Right hindlimb (tissue), 1 donor: ENCODE data around the gene JMJD4.
A peak's percentile ranks its signal among the peaks of the same experiment; 100 is the strongest.

Experiments used
- DNase-seq: peaks from one replicate; pipeline ENCODE4 v3.0.0-alpha.2; 2018

JMJD4 gene

GRCh38 chr1:227748496-227749182 is 13.5 kb upstream of the JMJD4 start:
- no peak for DNase-seq

DNA sequence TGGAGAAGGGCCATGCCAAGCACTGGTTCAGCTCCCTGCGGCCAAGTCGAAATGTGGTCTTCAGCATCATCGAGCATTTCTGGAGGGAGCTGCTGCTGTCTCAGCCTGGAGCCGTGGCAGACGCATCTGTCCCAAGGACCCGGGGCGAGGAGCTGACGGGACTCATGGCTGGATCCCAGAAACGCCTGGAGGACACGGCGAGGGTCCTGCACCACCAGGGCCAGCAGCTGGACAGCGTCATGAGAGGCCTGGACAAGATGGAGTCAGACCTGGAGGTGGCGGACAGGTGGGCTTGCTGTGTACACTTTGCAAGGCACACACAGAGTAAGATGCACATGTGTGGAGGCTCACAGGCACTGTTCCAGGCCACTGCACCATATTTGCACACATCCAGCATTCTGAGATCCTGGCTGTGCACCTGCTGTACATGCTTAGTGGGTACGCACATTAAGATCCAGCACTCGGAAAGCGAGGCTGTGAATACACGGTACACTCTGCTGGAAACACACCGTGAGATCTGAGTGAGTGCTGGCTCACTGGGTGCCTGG is 12.9 kb upstream of the JMJD4 start:
- DNase-seq = no peak

DNA sequence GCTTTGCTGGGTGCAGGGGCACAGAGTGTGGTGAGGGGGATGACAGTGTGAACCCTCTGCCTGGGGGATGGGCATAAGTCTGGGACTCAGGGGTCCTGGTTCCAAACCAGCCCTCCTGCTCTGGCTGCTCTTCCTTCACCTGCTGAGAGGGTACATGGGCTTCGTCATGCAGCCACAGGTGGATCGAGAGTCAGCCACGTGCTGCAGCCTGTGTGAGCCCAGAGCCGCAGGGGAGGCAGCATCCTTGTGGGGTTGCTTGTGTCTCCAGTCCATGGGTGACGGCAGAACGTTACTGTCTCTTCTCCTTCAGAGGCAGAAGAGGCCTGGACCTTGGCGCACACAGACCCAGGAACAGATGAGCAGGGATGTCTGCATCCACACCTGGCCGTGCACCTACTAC is 12.3 kb upstream of the JMJD4 start:
- DNase-seq = no peak

GRCh38 chr1:227746676-227747075 is 11.6 kb upstream of the JMJD4 start:
- DNase-seq = no peak

GRCh38 chr1:227745568-227746265 is 10.6 kb upstream of the JMJD4 start:
- no peak for DNase-seq

GRCh38 chr1:227744668-227745067 is 9.6 kb upstream of the JMJD4 start:
- DNase-seq = no peak

DNA sequence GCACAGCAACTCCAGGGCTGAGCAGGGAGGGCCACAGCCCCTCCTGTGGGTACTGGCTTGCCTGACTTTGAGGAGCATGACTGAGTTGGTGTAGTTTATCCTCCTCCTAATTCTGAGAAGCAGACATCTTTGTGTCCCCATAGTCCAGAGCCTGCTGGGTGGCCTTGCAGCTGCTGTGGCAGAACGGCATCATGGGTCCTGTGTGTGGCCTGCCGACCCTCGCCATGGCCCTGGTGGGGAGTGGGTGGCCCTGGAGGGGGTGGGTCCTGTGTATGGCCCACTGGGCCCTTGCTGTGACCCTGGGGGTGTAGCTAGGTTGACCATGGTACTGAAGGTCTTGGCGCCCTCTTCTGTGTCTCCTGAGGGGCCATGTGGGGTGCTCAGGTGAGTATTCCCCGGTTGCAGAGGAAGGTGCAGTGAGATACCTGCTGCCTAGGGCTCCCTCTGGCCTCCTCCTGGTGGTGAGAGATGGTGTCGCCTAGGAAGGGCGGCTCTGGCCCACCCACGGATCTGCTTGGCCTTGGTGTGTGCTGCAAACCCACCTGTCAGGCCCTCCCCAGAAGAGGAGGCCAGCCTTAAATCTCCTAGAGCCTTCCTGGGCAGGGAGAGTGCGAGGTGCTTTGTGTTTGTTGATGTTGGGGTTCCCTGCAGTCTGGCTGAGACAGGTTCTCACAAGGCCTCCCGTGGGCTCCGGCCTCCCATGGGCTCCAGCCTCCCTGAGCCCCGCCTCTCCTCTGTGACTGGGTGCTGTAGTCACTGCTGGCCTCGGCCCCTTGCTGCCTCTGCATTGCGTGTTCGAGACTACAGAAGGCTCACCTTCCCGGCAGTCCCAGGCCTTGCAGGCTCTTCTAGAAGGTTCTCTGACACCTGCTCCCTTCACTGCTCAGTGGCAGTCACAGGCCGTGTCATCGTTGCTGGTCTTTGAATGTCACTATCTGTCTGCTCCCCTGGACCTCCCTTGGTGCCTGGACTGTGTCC is 7.9 kb upstream of the JMJD4 start:
- peak; percentile 9 for DNase-seq

DNA sequence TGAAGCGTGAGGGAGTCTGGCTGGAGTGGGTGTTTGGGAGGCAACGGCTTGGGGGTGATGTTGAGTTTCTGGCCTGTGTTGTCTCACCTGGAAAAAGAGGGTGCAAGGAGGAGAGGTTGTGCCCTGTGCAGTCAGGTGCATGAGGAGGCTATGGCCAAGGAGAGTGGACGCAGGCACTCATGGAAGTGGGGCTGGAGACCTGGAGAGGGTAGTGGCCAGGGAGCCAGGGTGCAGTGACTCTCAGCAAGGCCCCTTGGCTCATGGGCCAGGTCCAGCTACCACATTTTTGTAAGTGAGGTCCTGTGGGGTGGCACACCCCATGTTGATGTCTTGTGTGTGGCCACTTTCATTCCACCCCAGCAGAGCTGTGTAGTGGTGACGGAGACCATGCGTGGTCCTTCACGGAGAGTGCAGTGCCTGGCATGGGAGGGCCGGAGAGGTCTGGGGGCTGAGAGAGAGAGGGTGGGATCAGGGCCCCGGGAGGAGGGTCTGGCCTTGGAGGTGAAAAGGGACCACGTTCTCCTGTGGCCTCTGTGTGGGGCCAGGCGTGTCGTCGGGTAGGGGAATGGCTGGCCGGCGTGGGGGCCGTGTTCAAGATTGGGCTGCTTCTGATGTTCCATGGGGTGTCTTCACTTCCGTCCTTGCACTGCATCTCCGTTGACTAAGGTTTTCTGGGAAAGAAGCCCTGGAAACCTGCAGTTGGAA is 6.2 kb upstream of the JMJD4 start:
- no peak for DNase-seq

GRCh38 chr1:227740401-227740960 is 5.4 kb upstream of the JMJD4 start:
- DNase-seq = no peak

DNA sequence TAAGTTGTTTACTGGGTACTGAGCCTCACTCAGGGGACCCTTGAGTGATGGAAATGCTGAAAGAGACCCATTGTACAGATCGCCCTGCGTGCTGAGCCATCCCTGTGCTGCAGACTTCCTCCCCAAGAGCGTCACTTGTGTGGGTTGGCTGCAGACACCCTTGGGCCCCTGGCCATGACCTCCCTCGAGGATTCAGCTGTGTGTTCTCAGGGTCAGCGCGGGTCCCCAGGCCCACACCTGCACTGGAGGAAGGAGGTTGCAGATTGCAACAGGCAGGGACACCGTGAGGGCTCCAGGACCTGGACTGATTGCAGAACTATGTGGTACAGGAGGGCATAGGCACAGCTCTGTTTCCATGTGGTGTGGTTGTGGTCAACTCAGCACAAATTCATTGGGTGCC is 4.5 kb upstream of the JMJD4 start:
- DNase-seq = no peak

- no peak for DNase-seq
Measured at GRCh38 chr1:227738820-227739219, 3.7 kb upstream of the JMJD4 start.

- DNase-seq = no peak
Measured at GRCh38 chr1:227736814-227737432, 1.8 kb upstream of the JMJD4 start.

- no peak for DNase-seq
Measured at GRCh38 chr1:227735539-227736285, 610 bp upstream of the JMJD4 start.

GRCh38 chr1:227734546-227734855 is 601 bp downstream of the JMJD4 start:
- DNase-seq = no peak

DNA sequence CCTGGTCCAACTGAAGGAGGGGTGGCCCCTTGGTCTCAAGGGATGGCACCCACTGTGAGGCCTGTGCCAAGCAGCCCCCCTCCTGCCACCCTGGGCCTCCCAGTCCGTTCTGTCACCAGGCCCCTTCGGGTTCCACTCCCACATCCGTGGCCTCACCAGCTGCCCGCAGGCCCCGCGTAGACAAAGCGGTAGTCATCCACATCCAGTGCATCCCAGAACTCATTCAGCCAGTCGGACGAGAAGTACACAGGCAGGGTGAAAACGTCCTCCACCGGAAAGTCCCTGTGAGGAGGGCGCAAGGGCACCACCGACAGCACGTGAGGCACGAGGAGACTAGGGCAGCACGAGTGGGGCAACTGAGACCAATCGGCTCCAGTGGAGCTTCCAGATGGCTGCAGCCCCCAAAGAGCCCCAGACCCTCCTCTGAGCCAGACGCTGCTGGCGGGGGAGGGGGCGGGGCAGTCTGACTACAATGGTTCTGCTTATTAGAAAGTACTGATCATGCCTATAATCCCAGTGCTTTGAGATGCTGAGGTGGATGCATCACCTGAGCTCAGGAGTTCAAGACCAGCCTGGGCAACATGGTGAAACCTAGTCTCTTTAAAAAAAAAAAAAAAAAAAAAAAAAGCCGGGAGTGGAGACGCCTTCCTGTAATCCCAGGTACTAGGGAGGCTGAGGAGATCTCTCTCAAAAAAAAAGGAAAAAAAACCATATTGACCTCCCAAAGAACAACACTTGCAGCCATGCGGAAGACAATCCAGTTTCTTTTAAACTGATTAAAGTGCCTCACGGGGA is 1.2 kb downstream of the JMJD4 start:
- DNase-seq = no peak

- no peak for DNase-seq
Measured at GRCh38 chr1:227733309-227733705, 1.8 kb downstream of the JMJD4 start.

DNA sequence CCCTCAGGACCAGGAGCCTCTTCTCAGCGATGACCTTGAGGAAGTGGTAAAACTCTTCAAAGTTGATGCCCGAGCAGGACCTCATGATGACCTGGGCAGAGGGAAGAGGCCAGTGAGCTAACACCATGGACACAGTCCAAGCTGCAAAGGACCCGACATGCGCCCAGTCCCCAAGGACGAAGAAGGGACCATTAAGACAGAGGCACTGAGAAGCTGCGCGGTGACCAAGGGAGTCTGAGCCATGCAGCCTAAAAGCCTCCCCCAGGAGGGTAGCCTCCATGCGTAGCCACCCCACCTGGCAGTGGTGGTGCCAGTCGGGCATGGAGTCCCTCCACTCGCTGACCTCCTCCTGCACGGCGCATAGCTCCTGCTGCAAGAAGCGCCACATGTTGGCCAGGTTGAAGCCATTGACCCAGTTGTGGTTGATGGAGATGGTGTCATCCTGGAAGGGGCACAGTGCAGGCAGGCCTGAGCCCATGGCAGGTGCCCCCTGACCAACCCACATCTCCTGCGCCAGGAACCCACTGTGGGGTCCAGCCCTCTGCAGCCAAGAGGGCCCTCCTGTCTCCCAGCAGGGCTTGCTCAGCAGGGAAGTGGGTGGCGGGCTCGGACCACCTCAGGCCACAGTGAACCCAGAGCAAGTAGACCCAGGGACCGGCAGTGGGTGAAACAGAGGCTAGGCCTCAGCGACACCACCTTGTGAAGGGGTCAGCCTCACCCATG is 2.4 kb downstream of the JMJD4 start:
- DNase-seq = no peak

DNA sequence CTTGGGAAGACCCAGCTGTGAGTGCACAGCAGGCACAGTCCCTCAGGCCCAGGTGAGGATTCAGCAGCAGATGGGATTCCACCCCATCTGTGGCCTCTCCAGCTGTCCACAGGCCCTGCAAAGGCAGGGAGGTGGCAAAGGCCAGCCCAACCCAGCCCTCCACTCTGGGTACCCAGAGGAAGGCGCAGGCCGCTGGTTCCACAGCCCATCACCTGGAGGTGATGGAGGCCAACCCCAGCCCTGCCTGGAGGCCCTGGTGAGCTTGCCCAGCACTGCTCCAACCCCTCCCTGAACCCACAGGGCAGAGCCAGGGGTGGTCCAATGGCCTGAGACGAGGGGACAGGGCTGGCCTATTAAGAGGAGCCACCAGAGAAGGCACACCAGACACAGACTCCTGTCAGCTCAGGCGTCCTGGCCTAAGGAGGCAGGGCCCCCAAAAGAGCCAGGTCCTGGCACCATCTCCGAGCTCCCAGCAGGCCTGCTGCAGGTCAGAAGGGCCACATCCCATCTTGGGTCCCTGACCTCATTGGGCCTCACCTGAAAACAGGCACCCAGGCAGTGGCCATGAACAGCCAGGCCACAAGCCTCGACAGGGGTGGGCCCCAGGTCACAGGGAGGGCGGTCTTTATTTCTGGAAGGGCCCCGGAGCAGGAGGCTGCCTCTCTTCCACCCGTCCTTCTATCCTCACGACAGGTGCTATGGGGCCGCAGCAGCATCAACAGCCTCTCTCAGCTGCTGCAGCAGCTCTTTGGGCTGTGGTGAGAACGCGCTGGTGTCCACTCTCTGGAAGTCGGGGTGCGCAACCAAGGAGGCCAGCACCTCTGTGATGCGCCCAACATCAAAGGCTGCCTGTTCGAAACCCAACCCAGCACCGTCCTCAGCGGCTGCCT is 3.2 kb downstream of the JMJD4 start:
- no peak for DNase-seq
